Panc1 (cell line): ENCODE results near the gene HIF1A. TPM values are rescaled to one million over a fixed set of nuclear protein-coding genes. Genes with fewer than 3 reads are reported as not detected.

Experiments used
- ATAC-seq: fragments of 200-7000 bp; cut with Tn5 transposase; 2 replicates; pipeline ENCODE4 v1.9.1; 2020; ENCODE audit warnings: mild to moderate bottlenecking, moderate library complexity
- BruUV-seq: library from RNA; stranded (reverse); fragments of 400-500 nt; replicated peaks from 2 replicates; lab custom pipeline; 2021; lab: Mats Ljungman, UMichigan
- CTCF ChIA-PET: fragments of 300-600 bp; sonication (Branson Sonifier 250); formaldehyde crosslinking; loops from one replicate; lab custom pipeline; 2022; ENCODE audit warnings: antibody characterized with exemption; lab: Charles Lee
- POLR2A ChIA-PET: fragments of 300-600 bp; sonication (Branson Sonifier 250); formaldehyde crosslinking; loops from one replicate; lab custom pipeline; 2022; ENCODE audit warnings: antibody characterized with exemption; lab: Charles Lee
- DNase-seq: peaks from one replicate; pipeline ENCODE4 v3.0.0-alpha.2; 2010; ENCODE audit warnings: low read depth, low spot score
- H3K27ac ChIP-seq: 2 replicates; pipeline ENCODE4 v1.5.1; 2011; ENCODE audit warnings: mild to moderate bottlenecking, low read length, inconsistent platforms
- H3K27me3 ChIP-seq: fragments of 200-500 bp; sonication (Bioruptor generic); 2 replicates; pipeline ENCODE4 v1.6.0; 2014; ENCODE audit warnings: low read length, inconsistent platforms; ENCODE audit not compliant: control insufficient read depth, insufficient read depth
- H3K36me3 ChIP-seq: fragments of 200-500 bp; sonication (Bioruptor generic); 2 replicates; pipeline ENCODE4 v1.5.1; 2014; ENCODE audit warnings: inconsistent platforms, mild to moderate bottlenecking, low read length, moderate library complexity; ENCODE audit not compliant: control insufficient read depth, insufficient read depth
- H3K4me1 ChIP-seq: 2 replicates; pipeline ENCODE4 v1.5.1; 2011; ENCODE audit warnings: inconsistent platforms, mild to moderate bottlenecking, low read length, moderate library complexity; ENCODE audit not compliant: control insufficient read depth, insufficient read depth
- H3K4me3 ChIP-seq, 2 experiments: 2 replicates each; pipeline ENCODE4 v1.5.1; 2011 to 2012; ENCODE audit warnings: low read depth in 2 of 2, low read length in 2 of 2, mild to moderate bottlenecking in 2 of 2, inconsistent platforms in 1 of 2, moderate library complexity in 1 of 2
- H3K9me3 ChIP-seq: fragments of 200-500 bp; sonication (Bioruptor generic); 2 replicates; pipeline ENCODE4 v1.5.1; 2014; ENCODE audit warnings: low read depth, mild to moderate bottlenecking, inconsistent platforms, low read length, moderate library complexity; ENCODE audit not compliant: control insufficient read depth, insufficient read depth
- CTCF ChIP-seq: fragments of 450-650 bp; IDR thresholded peaks from 2 replicates; pipeline ENCODE4 v1.5.1; 2017; ENCODE audit warnings: mild to moderate bottlenecking
- POLR2AphosphoS5 ChIP-seq: IDR thresholded peaks from 2 replicates; pipeline ENCODE4 v1.6.1; 2012; ENCODE audit warnings: mild to moderate bottlenecking, low read depth, low read length, moderate library complexity
- REST ChIP-seq, 2 experiments: IDR thresholded peaks; 2 replicates each; pipeline ENCODE4 v1.6.1; 2011 to 2012; ENCODE audit warnings: low read depth in 2 of 2, control low read depth in 1 of 2, low read length in 1 of 2, mild to moderate bottlenecking in 1 of 2, moderate library complexity in 1 of 2; ENCODE audit not compliant: insufficient read depth in 1 of 2
- SIN3A ChIP-seq: IDR thresholded peaks from 2 replicates; pipeline ENCODE4 v1.6.1; 2012; ENCODE audit warnings: low read depth, mild to moderate bottlenecking, low read length, moderate library complexity, borderline replicate concordance; ENCODE audit not compliant: insufficient read depth
- TCF7L2 ChIP-seq: IDR thresholded peaks from 2 replicates; pipeline ENCODE4 v1.6.1; 2011; ENCODE audit warnings: mild to moderate bottlenecking, low read depth, low read length, inconsistent platforms
- in situ Hi-C: cut with HindIII; loops from 2 replicates; pipeline ENCODE4 v1.10.0; 2016; ENCODE audit warnings: low sequenced_read_pairs, low pct_unique_long_range_greater_than_20kb
- intact Hi-C: fragments of 100-400 bp; cut with micrococcal nuclease; formaldehyde crosslinking; loops from one replicate; pipeline ENCODE4 v1.10.0; 2022; ENCODE audit not compliant: unreplicated experiment
- total RNA-seq: library from RNA; stranded (reverse); gene quantifications from one replicate; pipeline ENCODE4 v1.2.1, GENCODE V29; 2021; ENCODE audit not compliant: unreplicated experiment

HIF1A gene
- total RNA-seq, 1 experiment from 2014 or later, result 83.4 TPM

GRCh38 chr14:61701946-61702345, 6.6 kb downstream of the HIF1A start:
- ChIA-PET CTCF (no interaction called here), POLR2A (interaction anchor here (0.7 kb wide), 1 partner anchor 63 kb away, joined by 7 read pairs; no protein-coding TSS in a partner anchor)
- in situ Hi-C loops, result no loop called here
- no peak for TF ChIP-seq REST (IDR thresholded peaks at IDR 0.05; ENCODE audit: insufficient read depth in 1 of 2, low read depth in 2 of 2, low read length in 1 of 2)
- no peak for TF ChIP-seq POLR2AphosphoS5
- no peak for TF ChIP-seq TCF7L2
- no peak for TF ChIP-seq SIN3A
- no peak for TF ChIP-seq CTCF
- Histone ChIP-seq H3K27ac (no peak overlapping the region), H3K27me3 (no peaks in the 10 kb centered on the region), H3K4me3 (no peak overlapping the region), H3K9me3 (no peaks in the 10 kb centered on the region), H3K36me3 (no peaks in the 10 kb centered on the region), H3K4me1 (peaks cover 10% of the 10 kb centered on the region)
- BruUV-seq, result no TSS peak
- DNase-seq (no peak), ATAC-seq (no peak)
- intact Hi-C loops, result no loop called here

- in situ Hi-C loops (no loop called here), intact Hi-C loops (no loop called here)
- H3K36me3 ChIP-seq, result no peaks in the 10 kb centered on the region
- H3K27ac ChIP-seq, result no peak overlapping the region
- no peak overlapping the region for H3K4me3 ChIP-seq
- DNase-seq (no peak), ATAC-seq (no peak)
- ChIA-PET CTCF (no interaction called here), POLR2A (no interaction called here)
- no peak for TF ChIP-seq REST (IDR thresholded peaks at IDR 0.05; ENCODE audit: insufficient read depth in 1 of 2, low read depth in 2 of 2, low read length in 1 of 2)
- TF ChIP-seq CTCF, result no peak
- TF ChIP-seq SIN3A, result no peak
- TF ChIP-seq POLR2AphosphoS5, result no peak
- no peak for TF ChIP-seq TCF7L2
- no peaks in the 10 kb centered on the region for H3K27me3 ChIP-seq
- no TSS peak for BruUV-seq
- H3K9me3 ChIP-seq, result no peaks in the 10 kb centered on the region
- H3K4me1 ChIP-seq, result peaks cover 4% of the 10 kb centered on the region
Observed at GRCh38 chr14:61703342-61704129, 8.2 kb downstream of the HIF1A start.
